ENCODE results near the gene SACM1L.
A peak's percentile ranks its signal among the peaks of the same experiment; 100 is the strongest.
"Not testable (repeated sequence)": the region's sequence is repeated elsewhere in the genome, so short reads cannot be mapped to it uniquely, and the experiment has no call there.

The SACM1L gene

DNA sequence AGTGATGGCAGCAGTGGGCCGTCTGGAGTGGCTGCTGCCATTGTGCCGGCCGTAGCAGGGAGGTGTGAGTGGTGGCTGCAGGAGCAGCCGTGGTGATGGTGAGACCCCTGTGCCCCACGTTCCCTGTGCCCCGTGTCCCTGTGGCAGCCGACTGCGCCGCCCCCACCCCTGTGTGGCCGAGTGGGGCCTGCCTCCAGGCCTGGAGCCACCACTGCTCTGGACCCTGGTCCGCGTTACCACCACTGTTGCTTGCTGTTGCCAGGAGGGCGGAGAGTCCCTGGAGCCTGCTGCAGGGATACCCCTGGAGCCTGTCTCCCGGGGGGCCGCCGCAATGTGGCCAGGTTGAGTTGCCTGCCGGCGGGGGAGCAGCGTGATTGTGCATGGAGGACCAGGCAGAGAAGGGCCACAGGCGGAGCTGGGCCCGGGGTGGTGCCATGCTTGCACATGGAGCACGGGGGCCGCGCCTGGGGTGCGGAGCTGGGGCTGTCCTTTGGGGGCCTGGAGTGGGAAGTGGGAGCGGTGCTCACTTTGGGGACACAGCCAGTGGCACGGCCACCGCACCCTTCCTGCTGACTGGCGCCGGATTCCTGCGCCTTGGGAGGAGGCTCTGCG, 57.1 kb downstream of the SACM1L start:
- DNase-seq: no peak

DNA sequence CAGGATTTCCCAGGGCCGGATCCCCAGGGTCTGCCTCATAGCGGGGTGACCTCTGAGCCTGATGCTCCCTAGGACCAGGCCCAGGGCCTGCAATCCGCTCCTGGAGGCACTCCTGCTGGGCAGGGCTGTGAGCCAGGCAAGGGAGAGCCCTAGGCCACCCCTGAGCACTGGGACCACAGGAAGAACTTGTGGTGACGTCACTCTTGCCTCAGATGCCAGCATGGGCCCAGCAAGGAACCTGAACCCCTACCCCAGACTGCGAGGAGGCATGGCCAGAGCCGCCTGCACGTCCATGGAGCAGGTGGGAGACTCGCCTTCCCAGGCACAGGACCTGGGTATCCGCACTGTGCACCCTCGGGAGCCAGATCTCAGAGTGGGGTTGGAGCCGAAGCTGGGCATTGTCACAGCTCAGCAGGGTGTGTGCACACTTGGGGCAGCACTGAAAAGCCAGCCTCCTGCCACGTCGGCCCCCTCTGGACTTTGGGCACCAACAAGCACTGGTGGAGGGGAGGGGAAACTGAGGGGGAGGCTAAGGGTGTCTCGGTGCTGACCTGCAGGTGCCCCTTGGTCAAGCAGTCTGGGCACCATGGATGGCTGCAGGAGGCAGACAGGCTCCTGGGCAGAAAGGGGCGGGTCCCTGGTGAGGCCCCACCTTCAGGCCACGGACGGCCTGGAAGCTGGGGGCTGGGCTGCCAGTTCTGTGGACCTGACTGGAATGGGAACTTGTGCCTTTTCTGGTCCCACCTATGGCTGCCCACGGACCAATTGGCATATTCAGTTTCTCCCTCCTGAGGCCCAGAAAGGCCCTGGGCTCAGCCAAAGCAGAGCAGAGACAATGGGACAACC, 57.8 kb downstream of the SACM1L start:
- no peak for DNase-seq

DNA sequence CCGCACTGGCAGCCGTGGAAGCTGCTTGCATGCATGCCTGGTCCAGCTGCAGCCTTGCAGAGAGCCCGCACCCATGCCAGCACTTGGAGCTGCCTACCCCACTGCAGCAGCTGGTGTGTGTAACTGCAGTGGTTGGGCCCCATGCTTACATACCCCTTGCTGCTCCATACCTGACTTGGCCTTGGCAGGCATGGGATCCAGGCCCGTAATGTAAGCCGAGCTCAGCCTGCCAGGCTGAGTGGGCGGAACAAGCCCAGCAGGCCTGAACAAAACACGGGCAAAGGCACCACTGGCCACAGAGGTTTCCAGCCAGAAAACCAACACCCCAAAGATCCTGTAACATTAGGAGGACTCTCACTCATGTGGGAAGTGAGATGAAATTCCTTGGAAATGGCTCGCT, 58.9 kb downstream of the SACM1L start:
- DNase-seq: no peak

DNA sequence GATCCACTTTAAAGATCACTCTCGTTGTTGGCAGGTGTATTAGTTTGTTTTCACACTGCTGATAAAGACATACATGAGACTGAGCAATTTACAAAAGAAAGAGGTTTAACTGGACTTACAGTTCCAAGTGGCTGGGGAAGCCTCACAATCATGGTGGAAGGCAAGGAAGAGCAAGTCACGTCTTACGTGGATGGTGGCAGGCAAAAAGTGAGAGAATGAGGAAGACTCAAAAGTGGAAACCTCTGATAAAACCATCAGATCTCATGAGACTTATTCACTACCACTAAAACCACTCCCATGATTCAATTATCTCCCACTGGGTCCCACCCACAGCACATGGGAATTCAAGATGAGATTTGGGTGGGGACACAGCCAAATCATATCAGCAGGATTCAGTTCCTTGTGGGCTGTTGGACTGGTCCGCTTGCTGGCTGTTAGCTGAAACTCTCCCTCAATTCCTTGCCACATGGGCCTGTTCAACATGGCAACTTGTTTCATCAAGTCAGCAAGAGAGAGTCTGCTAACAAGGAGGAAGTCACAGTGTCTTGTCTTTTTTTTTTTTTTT, 59.9 kb downstream of the SACM1L start:
- DNase-seq: not testable (repeated sequence)

DNA sequence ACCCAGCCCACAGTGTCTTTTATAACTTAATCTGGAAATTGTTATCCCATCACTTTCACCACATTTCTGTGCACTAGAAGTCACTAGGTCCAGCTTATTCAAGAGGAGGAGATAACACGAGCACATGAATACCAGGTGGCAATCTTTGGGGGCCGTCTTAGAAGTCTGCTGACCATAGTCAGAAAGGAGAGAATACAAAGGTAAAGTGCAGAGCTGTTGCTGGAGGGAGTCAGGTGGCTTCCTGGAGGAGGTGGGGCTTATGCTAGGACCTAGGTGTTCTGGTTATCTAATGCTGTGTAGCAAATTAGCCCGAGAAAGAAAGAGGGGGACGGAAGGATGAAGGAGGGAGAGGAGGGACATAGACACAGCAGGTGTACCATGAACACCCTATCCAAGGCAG, 60.7 kb downstream of the SACM1L start:
- DNase-seq: no peak

DNA sequence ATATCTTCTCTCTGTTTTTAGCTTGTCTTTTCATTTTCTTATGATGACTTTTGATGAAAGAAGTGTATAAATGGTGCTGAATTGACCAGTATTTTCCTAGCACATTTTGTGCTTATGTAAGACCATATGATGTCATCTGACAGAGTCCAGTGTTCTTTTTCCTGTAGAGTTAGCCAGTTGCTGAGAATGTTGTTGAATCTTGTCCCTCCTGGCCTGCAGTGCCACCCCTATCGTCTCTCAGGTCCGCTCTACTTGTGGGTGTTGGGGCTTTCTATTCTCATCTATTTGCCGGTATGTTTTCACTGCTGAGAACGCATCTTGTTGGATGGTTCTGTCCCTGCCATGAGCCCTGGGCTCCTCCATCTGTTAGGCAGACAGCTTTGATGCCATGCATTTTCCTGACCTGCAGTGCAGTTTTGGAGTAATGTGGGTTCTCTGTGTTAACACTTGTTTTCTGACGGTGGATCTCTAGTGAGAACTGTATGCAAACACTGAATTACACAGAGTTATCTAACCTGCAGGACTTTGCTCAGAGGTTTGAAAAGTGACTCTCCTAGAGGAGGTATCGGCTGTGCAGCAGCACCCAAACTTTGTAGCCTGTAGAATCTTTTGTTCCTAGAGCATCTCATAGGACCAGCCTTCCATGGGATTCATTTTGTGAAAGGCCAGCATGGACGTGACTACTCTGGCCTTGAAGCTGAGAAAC, 62.5 kb downstream of the SACM1L start:
- no peak for DNase-seq

DNA sequence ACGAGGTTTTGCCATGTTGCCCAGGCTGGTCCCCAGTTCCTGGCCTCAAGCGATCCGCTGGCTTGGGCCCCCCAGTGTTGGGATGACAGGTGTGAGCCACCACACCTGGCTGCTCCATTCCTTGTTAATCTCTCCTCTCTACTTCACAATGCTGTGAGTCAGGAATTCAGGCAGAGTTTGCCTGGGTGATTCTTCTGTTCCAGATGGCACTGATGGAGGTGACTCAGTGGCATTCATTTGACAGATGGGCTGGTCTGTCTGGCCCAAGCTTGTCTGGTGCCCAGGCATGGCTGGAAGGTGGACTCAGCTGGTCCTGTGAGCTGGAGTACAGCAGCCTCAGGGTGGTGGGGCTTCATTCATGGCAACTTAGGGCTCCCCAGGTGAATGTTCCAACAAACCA, 63.9 kb downstream of the SACM1L start:
- no peak for DNase-seq

DNA sequence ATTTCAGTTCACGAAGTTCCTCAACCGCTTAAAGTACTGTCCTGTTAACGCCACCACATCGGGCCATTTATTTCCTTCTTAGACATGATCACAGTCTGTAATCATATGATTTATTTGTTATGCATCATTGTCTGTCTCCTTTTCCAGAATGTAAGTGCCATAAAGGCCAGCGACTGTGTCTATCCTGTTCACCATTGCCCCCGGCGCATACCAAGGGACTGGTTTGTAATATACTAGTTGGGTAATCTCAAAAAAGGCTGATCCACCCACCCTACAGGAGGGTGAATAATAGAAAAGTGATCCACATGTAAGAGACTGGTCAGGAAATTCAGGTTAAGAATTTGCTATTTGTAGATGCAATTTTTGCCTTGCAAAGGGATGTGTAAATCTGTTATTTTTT, 65.3 kb downstream of the SACM1L start:
- DNase-seq: no peak

DNA sequence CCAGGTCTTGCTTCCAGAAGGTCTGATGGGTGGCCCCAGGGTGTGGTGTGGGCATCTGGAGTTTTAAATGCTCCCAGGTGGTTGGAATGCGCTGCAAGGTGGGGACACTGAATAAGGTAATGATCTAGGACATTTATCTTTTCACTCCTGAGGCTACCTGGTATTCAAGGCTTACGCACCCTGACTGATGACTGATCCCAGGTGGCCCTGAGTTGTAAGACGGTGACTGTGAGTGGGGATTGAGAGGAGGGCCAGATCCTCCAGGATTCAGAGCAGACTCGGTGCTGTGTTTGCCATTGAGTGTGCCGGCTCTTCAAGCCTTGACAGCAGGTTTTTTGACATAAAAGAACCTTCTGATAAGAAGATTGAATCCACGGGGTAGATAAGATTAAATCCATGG, 66.9 kb downstream of the SACM1L start:
- no peak for DNase-seq

DNA sequence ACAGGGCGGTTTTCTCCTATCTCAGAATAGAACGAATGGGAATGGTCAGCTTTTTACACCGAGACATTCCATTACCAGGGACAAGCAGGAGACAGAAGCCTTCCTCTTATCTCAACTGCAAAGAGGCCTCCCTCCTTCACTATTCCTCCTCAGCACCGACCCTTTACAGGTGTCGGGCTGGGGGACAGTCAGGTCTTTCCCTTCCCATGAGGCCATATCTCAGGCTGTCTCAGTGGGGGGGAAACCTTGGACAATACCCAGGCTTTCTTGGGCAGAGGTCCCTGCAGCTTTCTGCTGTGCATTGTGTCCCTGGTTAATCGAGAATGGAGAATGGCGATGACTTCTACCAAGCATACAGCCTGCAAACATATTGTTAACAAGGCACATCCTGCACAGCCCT, 67.9 kb downstream of the SACM1L start:
- not testable (repeated sequence) for DNase-seq

DNA sequence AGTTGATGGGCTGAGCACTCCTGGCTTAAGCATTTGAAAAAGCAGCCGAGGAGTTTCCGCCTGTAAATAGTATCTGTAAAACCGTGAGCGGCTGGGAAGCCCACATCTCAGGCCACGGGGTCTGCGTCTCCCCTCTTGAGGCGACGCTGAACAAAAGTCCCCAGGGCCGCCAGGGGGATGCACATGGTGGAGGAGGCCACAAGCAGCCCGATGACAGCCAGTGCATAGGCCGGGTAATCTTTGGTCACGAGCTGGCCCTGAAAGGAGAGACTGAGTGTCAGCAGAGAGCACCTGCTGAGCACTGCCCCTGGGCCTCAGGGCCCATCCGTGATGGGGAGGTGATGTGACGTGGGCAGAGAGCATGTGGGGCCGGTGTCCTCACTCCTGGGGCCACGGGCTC, 69.7 kb downstream of the SACM1L start:
- no peak for DNase-seq

DNA sequence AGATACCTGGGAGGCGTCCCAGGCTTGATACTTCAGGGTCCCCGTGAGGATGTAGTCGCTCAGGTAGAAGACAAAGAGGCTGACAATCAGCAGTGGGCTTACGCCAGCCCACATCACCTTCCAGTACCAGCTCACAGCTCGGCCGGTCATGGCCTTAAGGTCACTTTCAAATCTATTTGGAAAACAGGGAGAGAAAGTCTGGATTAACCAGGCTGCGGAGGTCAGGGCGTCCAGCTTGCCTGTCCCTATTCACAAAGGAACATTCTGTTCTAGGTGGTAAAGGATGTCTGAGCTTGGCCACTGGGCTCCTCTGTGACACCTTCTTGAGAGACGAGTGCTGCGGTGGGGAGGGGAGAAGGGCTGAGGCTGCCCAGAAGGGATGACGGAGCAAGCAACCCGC, 70.7 kb downstream of the SACM1L start:
- DNase-seq: no peak

DNA sequence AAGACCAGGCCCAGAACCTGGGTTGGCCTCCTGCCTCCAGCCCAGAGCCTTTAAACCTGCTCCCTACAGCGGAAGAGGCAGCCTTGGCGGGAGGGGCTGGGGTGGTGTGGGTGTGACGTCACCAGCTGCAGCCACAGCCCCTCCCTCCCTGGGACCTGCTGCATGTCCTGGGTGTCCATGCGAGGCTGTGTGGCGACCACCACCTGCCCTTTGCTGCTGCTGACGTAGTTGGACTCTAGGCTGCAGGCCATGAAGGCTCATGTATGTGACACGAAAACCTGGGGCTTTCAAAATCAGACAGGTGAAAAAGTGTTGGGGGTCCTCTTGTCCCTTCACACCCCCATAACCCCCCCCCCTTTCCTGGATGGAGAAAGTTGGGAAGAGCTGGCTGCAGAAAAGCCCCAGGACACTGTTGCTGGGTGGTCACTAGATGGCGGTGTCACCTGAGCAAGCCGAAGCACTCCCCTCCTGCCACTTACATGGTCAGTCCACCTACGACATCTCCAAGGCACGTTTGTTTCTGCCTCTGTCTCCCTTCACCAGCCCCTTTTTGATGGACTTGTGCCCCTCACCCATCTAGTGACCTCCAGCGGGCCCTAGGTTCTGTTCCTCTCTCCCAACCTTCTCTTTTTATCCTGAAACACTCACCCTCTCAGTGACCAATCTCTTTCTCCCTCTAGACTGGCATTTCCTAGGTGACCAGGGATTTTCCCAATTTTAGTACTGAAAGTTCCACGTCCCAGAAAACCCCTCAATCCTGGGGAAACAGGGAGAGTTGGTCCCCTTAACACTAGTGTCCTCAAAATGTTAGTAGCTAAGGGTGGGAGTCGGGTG, 71.9 kb downstream of the SACM1L start:
- DNase-seq: peak; percentile 66

DNA sequence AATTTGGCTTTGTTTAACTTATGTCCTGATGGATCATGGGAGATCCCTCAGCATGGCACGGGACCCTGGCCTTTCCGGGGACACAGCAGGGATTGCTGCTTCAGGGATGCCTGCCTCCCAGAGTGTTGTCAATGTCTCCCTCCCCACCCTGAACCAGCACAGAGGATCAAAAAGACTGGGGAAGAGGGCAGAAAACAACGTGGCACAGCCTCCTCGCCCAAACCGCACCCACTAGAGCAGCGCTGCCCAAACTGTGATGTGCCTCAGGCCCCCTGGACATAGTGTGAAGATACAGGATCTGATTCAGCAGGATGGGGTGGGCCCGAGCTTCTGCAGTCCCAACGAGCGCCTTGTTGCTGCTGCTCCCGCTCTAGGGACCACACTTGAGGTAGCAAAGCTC, 72.6 kb downstream of the SACM1L start:
- DNase-seq: no peak

DNA sequence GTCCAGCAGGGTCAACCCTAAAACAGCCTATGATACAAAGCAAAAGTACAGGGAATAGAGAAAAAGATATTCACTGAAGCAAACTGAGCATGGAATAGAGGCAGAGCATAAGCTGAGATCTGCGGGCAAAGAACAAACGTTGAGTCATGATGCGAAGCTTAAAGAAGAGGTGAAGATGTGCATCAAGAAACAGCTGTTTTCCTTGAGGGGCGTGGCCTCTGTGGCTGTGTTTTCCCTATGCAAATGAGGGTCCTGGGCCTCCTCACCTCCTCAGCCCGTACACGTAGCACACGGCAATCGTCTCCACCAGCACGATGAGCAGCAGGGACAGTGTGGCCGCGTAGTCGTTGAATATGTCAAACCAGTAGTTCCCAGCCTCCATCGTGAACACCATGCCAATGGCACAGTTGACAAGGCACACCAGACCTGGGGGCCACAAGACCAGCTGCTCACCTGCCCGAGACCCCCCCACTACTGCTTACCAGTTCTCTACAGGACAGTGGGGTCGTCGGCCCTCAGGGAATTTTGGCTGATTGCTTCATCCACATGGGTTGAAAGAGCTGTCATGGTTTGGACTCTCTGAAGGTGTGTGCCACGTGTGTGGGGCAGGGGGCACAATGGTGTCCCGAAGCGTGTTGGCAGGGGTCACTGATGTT, 73.6 kb downstream of the SACM1L start:
- no peak for DNase-seq

DNA sequence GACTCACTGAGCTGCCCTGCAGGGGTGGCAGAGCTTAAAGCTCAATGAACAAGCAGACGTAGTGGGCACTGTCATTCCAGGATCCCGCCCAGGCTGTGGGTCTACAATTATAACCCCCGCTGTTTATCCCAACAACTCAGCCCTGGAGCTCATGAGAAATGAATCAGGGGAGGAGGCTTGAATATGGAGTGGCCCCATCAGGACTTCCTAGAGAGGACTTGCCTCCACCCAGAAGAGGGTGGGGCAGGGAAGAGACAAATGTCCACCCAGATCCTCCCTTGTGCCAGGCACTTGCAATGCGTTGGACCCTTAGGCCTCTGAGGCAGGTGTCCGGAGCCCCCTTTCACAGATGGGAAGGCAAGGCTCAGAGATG, 74.1 kb downstream of the SACM1L start:
- DNase-seq: no peak

DNA sequence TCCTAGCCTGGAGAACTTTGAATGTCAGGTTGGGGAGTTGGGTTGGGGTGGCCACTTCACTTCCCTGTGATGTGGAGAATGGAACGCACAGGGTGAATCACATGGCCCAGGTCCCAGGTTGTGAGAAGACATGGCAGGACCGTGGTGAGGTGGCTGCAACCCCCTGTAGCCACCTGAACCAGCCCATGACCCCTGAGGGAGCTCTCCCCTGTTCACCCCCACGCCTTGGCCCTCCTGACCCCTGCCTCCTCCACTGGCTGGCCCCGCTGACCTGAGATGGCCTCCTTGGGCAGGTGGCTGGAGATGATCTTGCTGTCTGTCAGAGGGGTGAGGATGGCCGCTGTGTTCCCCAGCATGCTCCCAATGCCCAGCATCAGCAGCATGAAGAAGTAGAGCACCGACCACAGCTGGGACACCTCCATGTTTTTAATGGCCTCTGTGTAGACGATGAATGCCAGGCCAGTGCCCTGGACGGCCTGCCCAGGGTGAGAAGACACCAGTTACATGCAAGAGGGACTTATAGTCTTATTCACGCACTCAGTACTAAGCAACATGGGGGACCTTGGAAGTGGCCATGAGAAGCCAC, 76.2 kb downstream of the SACM1L start:
- DNase-seq: no peak

DNA sequence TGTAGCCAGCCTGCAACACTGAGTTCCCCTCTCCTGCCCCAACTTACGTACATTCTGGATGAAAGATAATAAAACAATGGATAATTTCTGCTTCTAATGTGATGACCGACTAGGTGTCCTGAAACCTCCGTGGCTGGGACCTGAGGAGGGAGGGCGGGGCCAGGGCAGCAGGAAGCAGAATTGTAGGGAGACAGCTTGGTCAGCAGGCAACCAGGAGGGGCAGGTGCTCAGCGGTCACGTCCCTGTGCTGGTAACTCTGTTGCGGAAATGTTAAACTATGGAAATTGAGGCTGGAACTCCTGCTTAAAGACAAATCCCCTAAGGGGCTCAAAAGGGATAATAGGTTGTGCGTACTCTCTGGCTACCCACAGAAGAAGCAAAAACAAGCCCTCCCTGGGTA, 76.8 kb downstream of the SACM1L start:
- DNase-seq: no peak

DNA sequence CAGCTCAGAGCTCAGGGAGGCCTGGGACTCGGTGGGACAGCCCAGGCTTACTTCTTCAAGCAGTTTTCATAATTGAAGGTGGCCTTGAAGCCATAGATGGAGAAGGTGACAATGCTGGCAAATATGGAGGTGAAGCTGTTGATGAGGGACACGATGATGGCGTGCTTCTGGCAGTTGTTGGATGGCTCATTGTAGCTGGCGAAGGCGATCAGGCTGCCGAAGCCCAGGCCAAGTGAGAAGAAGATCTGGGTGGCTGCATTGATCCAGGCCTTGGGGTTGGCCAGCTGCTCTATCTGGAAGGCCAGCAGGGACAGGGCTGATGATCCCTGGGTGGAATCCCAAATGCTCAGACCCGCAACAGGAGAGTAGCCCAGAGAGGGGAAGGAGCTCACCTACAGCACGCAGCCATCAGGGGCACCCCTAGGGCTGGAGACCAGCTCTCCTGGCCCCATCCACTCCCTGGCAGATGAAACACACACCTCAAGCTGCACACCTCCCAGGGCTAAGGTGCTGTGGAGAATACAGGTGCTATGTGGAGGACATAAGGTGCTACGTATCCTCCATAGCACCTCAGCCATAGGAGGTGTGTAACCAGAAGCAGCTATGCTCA, 82.1 kb downstream of the SACM1L start:
- DNase-seq: no peak

DNA sequence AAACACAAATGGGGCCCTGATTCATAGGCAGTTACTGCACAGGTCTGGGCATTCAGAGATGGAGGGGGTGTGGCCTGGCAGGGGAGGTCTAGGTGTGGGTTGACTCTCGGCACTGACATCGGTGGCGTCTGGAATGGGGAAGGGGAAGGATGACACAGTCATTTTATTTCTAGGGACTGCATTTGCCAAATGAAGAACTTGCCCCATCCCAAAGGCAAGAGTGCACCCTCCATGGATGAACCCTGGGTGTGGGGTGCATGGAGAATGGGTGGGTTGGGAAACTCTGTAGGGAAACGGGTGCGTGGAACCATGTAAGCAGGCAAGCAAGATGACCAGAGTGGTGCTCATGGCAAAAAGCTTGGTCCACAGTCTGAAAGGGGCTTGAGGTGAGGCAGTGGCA, 82.6 kb downstream of the SACM1L start:
- no peak for DNase-seq

DNA sequence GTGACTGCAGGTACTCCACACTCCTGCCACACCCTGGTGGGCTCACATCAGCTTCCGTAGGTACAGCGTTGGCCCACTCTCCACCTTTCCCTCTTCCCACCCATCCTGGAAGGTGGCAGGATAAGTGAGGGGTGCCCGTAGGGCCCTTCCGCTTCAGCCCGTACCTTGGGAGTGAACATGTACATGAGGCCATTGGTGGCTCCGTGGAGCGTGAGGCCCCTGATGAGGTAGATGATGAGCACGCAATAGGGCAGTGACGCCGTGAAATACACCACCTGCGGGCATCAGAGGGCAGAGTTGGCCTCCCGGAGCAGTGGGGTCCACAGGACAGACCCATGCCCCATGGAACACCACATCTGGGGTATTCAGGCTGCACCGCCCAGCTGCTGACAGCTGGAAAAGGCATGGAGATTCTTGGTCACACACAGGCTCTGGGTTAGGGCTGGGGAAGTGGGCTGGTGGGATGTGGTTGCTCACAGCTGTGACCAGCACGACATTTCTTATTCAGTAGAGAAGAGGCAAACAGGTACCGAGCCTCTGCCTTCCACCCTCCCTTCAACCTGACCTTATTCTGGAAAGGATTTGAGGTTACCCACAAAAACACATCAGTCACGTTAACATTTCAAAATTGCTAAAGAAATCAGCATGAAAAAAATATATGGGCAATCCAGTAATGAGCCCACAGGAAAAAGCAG, 83.3 kb downstream of the SACM1L start:
- no peak for DNase-seq

Measured in HCEC 1CT (cell line).